SH-SY5Y (cell line): ENCODE measurements around the gene GTF3C1.

Source experiments
- GATA2 ChIP-seq: IDR thresholded peaks from 2 replicates; pipeline ENCODE4 v1.6.1; 2011; ENCODE audit warnings: mild to moderate bottlenecking, low read depth, low read length
- GATA3 ChIP-seq: IDR thresholded peaks from 2 replicates; pipeline ENCODE4 v1.6.1; 2011; ENCODE audit warnings: low read depth, mild to moderate bottlenecking, low read length, moderate library complexity

- no peak for TF ChIP-seq GATA2
- TF ChIP-seq GATA3: no peak
Observed at GRCh38 chr16:27495191-27495590, 54.5 kb downstream of the GTF3C1 start.
